PC-3 (cell line): Measurements from ENCODE around the gene PLSCR1. TPM values are rescaled to one million over a fixed set of nuclear protein-coding genes. Genes with fewer than 3 reads are reported as not detected.

Experiments used
- ATAC-seq: fragments of 200-7000 bp; cut with Tn5 transposase; 2 replicates; pipeline ENCODE4 v1.9.1; 2020; ENCODE audit warnings: mild to moderate bottlenecking, moderate library complexity
- BruUV-seq: library from RNA; stranded (reverse); fragments of 400-500 nt; replicated peaks from 2 replicates; lab custom pipeline; 2021; lab: Mats Ljungman, UMichigan
- CTCF ChIA-PET: fragments of 300-600 bp; sonication (Branson Sonifier 250); formaldehyde crosslinking; loops from one replicate; lab custom pipeline; 2022; ENCODE audit warnings: antibody characterized with exemption; lab: Charles Lee
- POLR2A ChIA-PET: fragments of 300-600 bp; sonication (Branson Sonifier 250); formaldehyde crosslinking; loops from one replicate; lab custom pipeline; 2022; ENCODE audit warnings: antibody characterized with exemption; ENCODE audit not compliant: unreplicated experiment; lab: Charles Lee
- DNase-seq: peaks from one replicate; pipeline ENCODE4 v3.0.0-alpha.2; 2015
- H2AFZ ChIP-seq: fragments of 300-600 bp; sonication (generic); 2 replicates; pipeline ENCODE4 v1.6.0; 2016; ENCODE audit warnings: antibody characterized with exemption, low read length
- H3F3A ChIP-seq: fragments of 300-600 bp; sonication (generic); one replicate; pipeline ENCODE4 v1.6.0; 2017; ENCODE audit warnings: antibody characterized with exemption, low read length, control low read depth, mild to moderate bottlenecking; ENCODE audit not compliant: unreplicated experiment
- H3K27ac ChIP-seq: fragments of 300-600 bp; sonication (generic); 2 replicates; pipeline ENCODE4 v1.5.1; 2016; ENCODE audit warnings: mild to moderate bottlenecking, low read length
- H3K27me3 ChIP-seq: fragments of 300-600 bp; sonication (generic); 2 replicates; pipeline ENCODE4 v1.6.1; 2016; ENCODE audit warnings: low read length, mixed read lengths
- H3K36me3 ChIP-seq: fragments of 300-600 bp; sonication (generic); 2 replicates; pipeline ENCODE4 v1.6.1; 2016; ENCODE audit warnings: low read depth, mixed run types, low read length, mixed read lengths
- H3K4me1 ChIP-seq: fragments of 300-600 bp; sonication (generic); 2 replicates; pipeline ENCODE4 v1.5.1; 2016; ENCODE audit warnings: low read length; ENCODE audit not compliant: insufficient read depth
- H3K4me2 ChIP-seq: fragments of 300-600 bp; sonication (generic); 2 replicates; pipeline ENCODE4 v1.6.0; 2016; ENCODE audit warnings: low read length
- H3K4me3 ChIP-seq: fragments of 300-600 bp; sonication (generic); 2 replicates; pipeline ENCODE4 v1.5.1; 2016; ENCODE audit warnings: mild to moderate bottlenecking, low read length, mixed read lengths
- H3K79me2 ChIP-seq: fragments of 300-600 bp; sonication (generic); 2 replicates; pipeline ENCODE4 v1.6.1; 2017; ENCODE audit warnings: low read length, mixed read lengths
- H3K9ac ChIP-seq: fragments of 300-600 bp; sonication (generic); 2 replicates; pipeline ENCODE4 v1.6.0; 2016; ENCODE audit warnings: mild to moderate bottlenecking, low read length
- H3K9me2 ChIP-seq: fragments of 300-600 bp; sonication (generic); replicated peaks from 2 replicates; pipeline ENCODE4 v1.6.1; 2016; ENCODE audit warnings: mixed run types, low read length, mixed read lengths
- H3K9me3 ChIP-seq: fragments of 300-600 bp; sonication (generic); 2 replicates; pipeline ENCODE4 v1.6.1; 2016; ENCODE audit warnings: low read length, mixed read lengths
- H4K20me1 ChIP-seq: fragments of 300-600 bp; sonication (generic); 2 replicates; pipeline ENCODE4 v1.6.1; 2016; ENCODE audit warnings: low read length, mixed read lengths
- CTCF ChIP-seq: fragments of 300-600 bp; sonication (generic); conservative IDR thresholded peaks from 2 replicates; pipeline ENCODE4 v1.5.1; 2017; ENCODE audit warnings: antibody characterized with exemption, low read depth, mild to moderate bottlenecking, low read length
- EZH2 ChIP-seq: fragments of 300-600 bp; sonication (generic); IDR thresholded peaks from one replicate; pipeline ENCODE4 v1.6.1; 2017; ENCODE audit warnings: antibody characterized with exemption, mild to moderate bottlenecking, low read length; ENCODE audit not compliant: unreplicated experiment
- EZH2phosphoT487 ChIP-seq: fragments of 300-600 bp; sonication (generic); IDR thresholded peaks from 2 replicates; pipeline ENCODE4 v1.6.1; 2018; ENCODE audit warnings: mild to moderate bottlenecking, antibody characterized with exemption, low read length, borderline replicate concordance
- intact Hi-C: fragments of 100-400 bp; cut with micrococcal nuclease; formaldehyde crosslinking; loops from 2 replicates; pipeline ENCODE4 v1.9.0; 2023
- total RNA-seq: library from RNA; depleted of rRNA; stranded (reverse); fragments of >200 nt; gene quantifications from 2 replicates; pipeline ENCODE4 v1.2.3, GENCODE V29; 2014

Gene PLSCR1
- total RNA-seq, 1 experiment from 2014 or later = 48.8 TPM

GRCh38 chr3:146547235-146547835 is 2.9 kb upstream of the PLSCR1 start:
- BruUV-seq = no TSS peak
- POLR2A ChIA-PET = interaction anchor here (0.5 kb wide), 1 partner anchor 25 kb away, joined by 3 read pairs; no protein-coding TSS in a partner anchor

DNA sequence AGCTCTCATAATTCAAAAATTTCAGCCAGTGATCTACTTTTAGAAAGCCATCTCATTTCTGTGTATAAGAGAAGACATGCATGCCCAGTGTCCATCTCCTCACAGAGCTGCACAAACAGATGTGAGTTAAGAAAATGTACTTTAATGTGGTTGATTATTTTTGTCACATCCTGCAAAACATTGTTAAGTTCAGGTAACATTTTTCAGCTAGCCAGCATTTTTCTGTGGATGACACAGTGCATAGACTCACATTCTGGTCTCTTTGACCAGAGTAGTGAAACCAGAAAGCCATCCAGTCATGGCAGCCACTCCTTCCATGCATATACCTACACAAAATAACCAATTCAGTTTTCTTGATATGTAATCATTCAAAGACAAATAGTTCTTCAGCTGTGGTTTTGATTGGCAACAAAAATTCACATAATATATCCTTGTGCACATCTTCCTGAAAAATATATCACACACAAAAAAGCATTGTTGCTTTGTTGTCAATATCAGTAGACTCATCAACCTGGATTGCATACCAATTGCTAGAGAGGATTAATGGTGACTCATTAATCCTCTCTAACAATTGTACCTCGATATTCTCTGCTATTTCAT is 2.1 kb upstream of the PLSCR1 start:
- no peaks in the 10 kb centered on the region for H3K36me3 ChIP-seq
- no peak overlapping the region for H3K4me3 ChIP-seq
- H3K9me2 ChIP-seq = no peaks in the 10 kb centered on the region
- no peak for ATAC-seq
- H3K79me2 ChIP-seq = peaks cover 36% of the 10 kb centered on the region
- no peak for TF ChIP-seq CTCF
- no peak for TF ChIP-seq EZH2
- TF ChIP-seq EZH2phosphoT487 = no peak
- DNase-seq = peak; percentile 31
- H3K4me1 ChIP-seq = peaks cover 29% of the 10 kb centered on the region
- H3K9ac ChIP-seq = no peak overlapping the region
- ChIA-PET CTCF (no interaction called here), POLR2A (interaction anchor here (0.5 kb wide), 1 partner anchor 26 kb away, joined by 3 read pairs; no protein-coding TSS in a partner anchor)
- H3K4me2 ChIP-seq = no peak overlapping the region
- H3K9me3 ChIP-seq = no peaks in the 10 kb centered on the region
- no peak overlapping the region for H3K27ac ChIP-seq
- no peaks in the 10 kb centered on the region for H3F3A ChIP-seq
- no peak overlapping the region for H2AFZ ChIP-seq
- peaks cover 21% of the 10 kb centered on the region for H4K20me1 ChIP-seq
- BruUV-seq = no TSS peak
- intact Hi-C loops = no loop called here
- no peaks in the 10 kb centered on the region for H3K27me3 ChIP-seq

More at GRCh38 chr3:146547235-146547835, 2.9 kb upstream of the PLSCR1 start:
- Histone ChIP-seq H3K27ac (no peak overlapping the region), H2AFZ (no peak overlapping the region), H3K79me2 (peaks cover 27% of the 10 kb centered on the region), H3K9ac (no peak overlapping the region), H3K4me1 (peaks cover 25% of the 10 kb centered on the region), H3K9me3 (no peaks in the 10 kb centered on the region), H3K4me2 (no peak overlapping the region), H3K4me3 (no peak overlapping the region), H3K36me3 (no peaks in the 10 kb centered on the region), H4K20me1 (peaks cover 12% of the 10 kb centered on the region), H3K27me3 (no peaks in the 10 kb centered on the region), H3F3A (no peaks in the 10 kb centered on the region), H3K9me2 (0 out of 2 replicates have a peak, but pooled peaks cover 3% of the 10 kb centered on the region)
- TF ChIP-seq CTCF (no peak), EZH2phosphoT487 (no peak), EZH2 (no peak)
- DNase-seq = no peak
- intact Hi-C loops = no loop called here
- no peak for ATAC-seq
- CTCF ChIA-PET = no interaction called here
